ENCODE results near the gene CHRNA7.
"Not testable (repeated sequence)": the region's sequence is repeated elsewhere in the genome, so short reads cannot be mapped to it uniquely, and the experiment has no call there.

DNA sequence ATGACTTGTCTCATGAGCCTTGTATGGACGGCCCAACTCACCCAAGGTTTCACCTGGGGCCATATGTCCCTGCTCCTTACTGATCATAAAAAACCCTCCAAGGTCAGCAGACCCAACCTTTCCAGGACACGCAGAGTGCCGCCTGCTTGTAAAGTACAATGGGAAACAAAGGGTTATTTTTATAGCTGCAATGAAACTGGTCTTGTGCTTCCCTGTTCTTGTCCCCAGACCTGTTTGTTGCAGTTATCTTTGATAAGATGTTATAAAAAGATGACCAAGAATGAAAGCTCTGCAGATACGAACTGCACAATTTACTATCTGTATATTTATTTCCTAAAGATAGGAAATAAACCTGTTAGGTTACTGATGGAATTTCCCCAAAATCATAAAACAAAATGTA lies 136.0 kb downstream of the CHRNA7 start:
- TF ChIP-seq CTCF (IDR thresholded peaks at IDR 0.05; ENCODE audit: insufficient read depth, low read length); POLR2AphosphoS5 (IDR thresholded peaks at IDR 0.05; ENCODE audit: low read depth); GABPA (IDR thresholded peaks at IDR 0.05; ENCODE audit: low read depth); SPI1 (IDR thresholded peaks at IDR 0.05; ENCODE audit: borderline replicate concordance, low read depth): not testable (repeated sequence)
- TF ChIP-seq, protein P1, sequence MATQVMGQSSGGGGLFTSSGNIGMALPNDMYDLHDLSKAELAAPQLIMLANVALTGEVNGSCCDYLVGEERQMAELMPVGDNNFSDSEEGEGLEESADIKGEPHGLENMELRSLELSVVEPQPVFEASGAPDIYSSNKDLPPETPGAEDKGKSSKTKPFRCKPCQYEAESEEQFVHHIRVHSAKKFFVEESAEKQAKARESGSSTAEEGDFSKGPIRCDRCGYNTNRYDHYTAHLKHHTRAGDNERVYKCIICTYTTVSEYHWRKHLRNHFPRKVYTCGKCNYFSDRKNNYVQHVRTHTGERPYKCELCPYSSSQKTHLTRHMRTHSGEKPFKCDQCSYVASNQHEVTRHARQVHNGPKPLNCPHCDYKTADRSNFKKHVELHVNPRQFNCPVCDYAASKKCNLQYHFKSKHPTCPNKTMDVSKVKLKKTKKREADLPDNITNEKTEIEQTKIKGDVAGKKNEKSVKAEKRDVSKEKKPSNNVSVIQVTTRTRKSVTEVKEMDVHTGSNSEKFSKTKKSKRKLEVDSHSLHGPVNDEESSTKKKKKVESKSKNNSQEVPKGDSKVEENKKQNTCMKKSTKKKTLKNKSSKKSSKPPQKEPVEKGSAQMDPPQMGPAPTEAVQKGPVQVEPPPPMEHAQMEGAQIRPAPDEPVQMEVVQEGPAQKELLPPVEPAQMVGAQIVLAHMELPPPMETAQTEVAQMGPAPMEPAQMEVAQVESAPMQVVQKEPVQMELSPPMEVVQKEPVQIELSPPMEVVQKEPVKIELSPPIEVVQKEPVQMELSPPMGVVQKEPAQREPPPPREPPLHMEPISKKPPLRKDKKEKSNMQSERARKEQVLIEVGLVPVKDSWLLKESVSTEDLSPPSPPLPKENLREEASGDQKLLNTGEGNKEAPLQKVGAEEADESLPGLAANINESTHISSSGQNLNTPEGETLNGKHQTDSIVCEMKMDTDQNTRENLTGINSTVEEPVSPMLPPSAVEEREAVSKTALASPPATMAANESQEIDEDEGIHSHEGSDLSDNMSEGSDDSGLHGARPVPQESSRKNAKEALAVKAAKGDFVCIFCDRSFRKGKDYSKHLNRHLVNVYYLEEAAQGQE (IDR thresholded peaks at IDR 0.05; ENCODE audit: insufficient replicate concordance, low read depth) = not testable (repeated sequence)

All from HL-60 (cell line).